CD4-positive, CD25-positive, alpha-beta regulatory T cell (primary cell): Measurements from ENCODE around the gene ADCY7. TPM values are rescaled to one million over a fixed set of nuclear protein-coding genes. Genes with fewer than 3 reads are reported as not detected.

Source experiments
- ATAC-seq, 2 donors: fragments of 150-1000 bp; cut with Tn5 transposase; one replicate each; pipeline ENCODE4 v1.10.0; 2021; ENCODE audit warnings: low read depth in 2 of 2, moderate number of reproducible peaks in 2 of 2, moderate library complexity in 1 of 2
- DNase-seq, 3 donors: peaks; one replicate each; pipeline versions ENCODE4 v3.0.0 to v3.0.0-alpha.2; 2012 to 2022; ENCODE audit warnings: mixed read lengths in 1 of 3
- H3K27ac ChIP-seq: one replicate; pipeline ENCODE4 v1.7.0; 2013; ENCODE audit warnings: mild to moderate bottlenecking, low read length; ENCODE audit not compliant: insufficient read depth, poor library complexity, severe bottlenecking
- H3K27me3 ChIP-seq: one replicate; pipeline ENCODE4 v1.7.0; 2013; ENCODE audit warnings: low read length; ENCODE audit not compliant: control insufficient read depth, insufficient read depth
- H3K36me3 ChIP-seq: one replicate; pipeline ENCODE4 v1.7.0; 2013; ENCODE audit warnings: mild to moderate bottlenecking, low read length, moderate library complexity; ENCODE audit not compliant: control insufficient read depth, insufficient read depth
- H3K4me1 ChIP-seq: 2 replicates; pipeline ENCODE4 v1.7.0; 2013; ENCODE audit warnings: mild to moderate bottlenecking, low read length; ENCODE audit not compliant: insufficient read depth, control insufficient read depth, poor library complexity, severe bottlenecking
- H3K4me3 ChIP-seq: one replicate; pipeline ENCODE4 v1.7.0; 2013; ENCODE audit warnings: low read depth, mild to moderate bottlenecking, low read length, moderate library complexity
- H3K9me3 ChIP-seq, 2 experiments: 1 replicate in 1 of 2; 2 replicates in 1 of 2; pipeline ENCODE4 v1.7.0; 2013; ENCODE audit warnings: low read length in 2 of 2, mild to moderate bottlenecking in 1 of 2, moderate library complexity in 1 of 2; ENCODE audit not compliant: control insufficient read depth in 2 of 2
- H3K27ac Mint-ChIP-seq, 3 donors: one replicate each; pipeline ENCODE4 v1.8.0; 2020 to 2022; ENCODE audit warnings: mild to moderate bottlenecking in 3 of 3, mixed read lengths in 3 of 3, moderate library complexity in 2 of 3
- H3K27me3 Mint-ChIP-seq: one replicate; pipeline ENCODE4 v1.8.0; 2022; ENCODE audit warnings: mild to moderate bottlenecking, mixed read lengths
- H3K36me3 Mint-ChIP-seq: one replicate; pipeline ENCODE4 v1.8.0; 2020; ENCODE audit warnings: mixed read lengths
- H3K4me1 Mint-ChIP-seq, 4 donors: one replicate each; pipeline ENCODE4 v1.8.0; 2020 to 2022; ENCODE audit warnings: mixed read lengths in 4 of 4, mild to moderate bottlenecking in 1 of 4
- H3K4me3 Mint-ChIP-seq, 4 donors: one replicate each; pipeline ENCODE4 v1.8.0; 2020 to 2022; ENCODE audit warnings: mild to moderate bottlenecking in 4 of 4, mixed read lengths in 4 of 4, moderate library complexity in 3 of 4
- H3K9me3 Mint-ChIP-seq, 7 donors: one replicate each; pipeline ENCODE4 v1.8.0; 2020 to 2022; ENCODE audit warnings: mixed read lengths in 7 of 7, mild to moderate bottlenecking in 3 of 7, moderate library complexity in 2 of 7
- polyA plus RNA-seq, 4 donors: library from polyadenylated mRNA; unstranded; fragments of 300-500 nt; fragmentation: Illumina TruSeq; gene quantifications; one replicate each; pipeline ENCODE4 v1.2.3, GENCODE V29; 2021
- total RNA-seq: library from RNA; stranded (reverse); gene quantifications from one replicate; pipeline ENCODE4 v1.2.3, GENCODE V29; 2022

The ADCY7 gene
- total and polyA plus RNA-seq, 5 donors from 2014 or later = 33.1 to 233 (median 50.2) TPM

DNA sequence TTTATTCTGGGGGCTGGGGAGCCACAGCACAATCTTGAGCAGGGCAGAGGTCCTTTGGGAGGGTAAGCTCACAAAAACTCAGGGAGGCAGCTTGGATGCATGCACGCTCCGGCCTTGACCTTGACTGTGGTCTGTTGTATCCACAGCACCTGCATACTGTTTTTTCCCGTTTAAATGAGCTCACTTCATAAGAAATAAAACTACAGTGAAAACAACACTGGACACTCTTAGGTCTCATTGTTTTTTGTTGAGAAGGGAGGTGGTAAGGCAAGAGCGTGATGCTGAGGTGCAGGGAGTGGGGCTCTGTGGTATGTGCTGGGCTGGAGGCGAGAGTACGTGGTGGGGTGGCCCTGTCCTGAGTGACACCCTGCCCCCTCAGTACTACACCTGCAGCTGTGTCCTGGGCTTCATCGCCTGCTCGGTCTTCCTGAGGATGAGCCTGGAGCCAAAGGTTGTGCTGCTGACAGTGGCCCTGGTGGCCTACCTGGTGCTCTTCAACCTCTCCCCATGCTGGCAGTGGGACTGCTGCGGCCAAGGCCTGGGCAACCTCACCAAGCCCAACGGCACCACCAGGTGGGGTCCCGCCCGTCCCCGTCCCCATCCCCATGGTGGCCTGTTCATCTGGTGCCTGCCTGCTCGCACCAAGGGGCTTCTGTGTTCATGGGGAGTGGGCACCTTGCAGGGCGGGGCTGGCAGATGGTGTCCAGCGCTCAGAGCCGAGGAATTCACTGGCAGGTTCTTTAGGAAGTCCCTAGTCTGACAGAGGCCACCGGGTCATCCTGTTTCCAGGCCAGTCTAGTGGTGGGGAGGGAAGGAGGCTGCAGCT is 44.2 kb downstream of the ADCY7 start:
- peaks cover 4 to 13% (median 7%) of the 10 kb centered on the region in 4 donors for H3K4me1 Mint-ChIP-seq
- H3K4me3 ChIP-seq = no peak overlapping the region
- no peaks in the 10 kb centered on the region for H3K27me3 ChIP-seq
- no peaks in the 10 kb centered on the region for H3K27me3 Mint-ChIP-seq
- peaks cover 9% of the 10 kb centered on the region for H3K4me1 ChIP-seq
- peaks cover 85% of the 10 kb centered on the region for H3K36me3 ChIP-seq
- H3K27ac Mint-ChIP-seq = peak overlapping the region; percentile 26 to 92 (median 76)
- no peaks in the 10 kb centered on the region for H3K9me3 Mint-ChIP-seq
- peaks cover 21% of the 10 kb centered on the region for H3K36me3 Mint-ChIP-seq
- H3K27ac ChIP-seq = no peak overlapping the region
- ATAC-seq (no peak), DNase-seq (no peak)
- H3K4me3 Mint-ChIP-seq = no peak overlapping the region
- no peaks in the 10 kb centered on the region for H3K9me3 ChIP-seq

- peaks cover 9% of the 10 kb centered on the region for H3K4me1 ChIP-seq
- H3K27me3 ChIP-seq = no peaks in the 10 kb centered on the region
- H3K9me3 ChIP-seq = no peaks in the 10 kb centered on the region
- peaks cover 86% of the 10 kb centered on the region for H3K36me3 ChIP-seq
- H3K27ac ChIP-seq = no peak overlapping the region
- Mint-ChIP-seq H3K27me3 (no peaks in the 10 kb centered on the region), H3K9me3 (no peaks in the 10 kb centered on the region), H3K4me3 (no peak overlapping the region), H3K4me1 (peaks cover 4 to 13% (median 7%) of the 10 kb centered on the region in 4 donors), H3K36me3 (peaks cover 23% of the 10 kb centered on the region), H3K27ac (no peak overlapping the region)
- DNase-seq = no peak
- no peak for ATAC-seq
- no peak overlapping the region for H3K4me3 ChIP-seq
Observed at GRCh38 chr16:50311134-50311528, 44.8 kb downstream of the ADCY7 start.

DNA sequence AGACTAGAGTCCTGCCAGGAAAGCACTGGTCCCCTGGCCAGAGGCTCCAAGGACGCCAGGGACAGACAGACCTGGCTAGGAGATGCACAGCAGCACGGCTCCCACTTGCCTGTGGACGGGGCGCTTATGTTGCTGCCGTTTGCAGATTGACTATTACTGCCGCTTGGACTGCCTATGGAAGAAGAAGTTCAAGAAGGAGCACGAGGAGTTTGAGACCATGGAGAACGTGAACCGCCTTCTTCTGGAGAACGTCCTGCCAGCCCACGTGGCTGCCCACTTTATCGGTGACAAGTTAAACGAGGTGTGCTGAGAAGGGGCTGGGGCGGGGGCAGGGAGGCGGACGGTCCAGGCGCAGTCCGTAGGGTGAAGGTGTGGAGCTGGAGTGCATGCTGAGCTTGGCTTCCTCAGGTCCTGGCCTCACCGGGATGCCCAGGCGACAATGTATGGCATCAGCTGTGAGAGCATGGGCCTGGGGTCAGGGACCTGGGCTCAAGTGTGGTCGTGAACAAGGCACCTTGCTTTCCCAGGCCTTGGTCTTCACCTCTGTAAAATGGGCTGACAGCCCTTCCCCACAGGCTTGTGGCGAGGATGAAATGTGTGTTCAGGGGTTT is 45.6 kb downstream of the ADCY7 start:
- Mint-ChIP-seq H3K9me3 (no peaks in the 10 kb centered on the region), H3K4me1 (peaks cover 4 to 13% (median 9%) of the 10 kb centered on the region in 4 donors), H3K27ac (peak overlapping the region in 2 of 3 donors; percentile 32 to 75), H3K27me3 (no peaks in the 10 kb centered on the region), H3K4me3 (no peak overlapping the region), H3K36me3 (peaks cover 32% of the 10 kb centered on the region)
- DNase-seq = no peak
- no peak overlapping the region for H3K27ac ChIP-seq
- no peak overlapping the region for H3K4me3 ChIP-seq
- H3K36me3 ChIP-seq = peaks cover 89% of the 10 kb centered on the region
- ATAC-seq = no peak
- H3K4me1 ChIP-seq = peaks cover 9% of the 10 kb centered on the region
- no peaks in the 10 kb centered on the region for H3K9me3 ChIP-seq
- no peaks in the 10 kb centered on the region for H3K27me3 ChIP-seq

GRCh38 chr16:50313596-50314478 is 47.5 kb downstream of the ADCY7 start:
- Histone ChIP-seq H3K4me3 (no peak overlapping the region), H3K36me3 (peaks cover 88% of the 10 kb centered on the region), H3K4me1 (peaks cover 16% of the 10 kb centered on the region), H3K27me3 (no peaks in the 10 kb centered on the region), H3K27ac (no peak overlapping the region), H3K9me3 (no peaks in the 10 kb centered on the region)
- peak overlapping the region; percentile 6 to 76 (median 69) for H3K27ac Mint-ChIP-seq
- H3K9me3 Mint-ChIP-seq = no peaks in the 10 kb centered on the region
- no peaks in the 10 kb centered on the region for H3K27me3 Mint-ChIP-seq
- H3K4me1 Mint-ChIP-seq = peaks cover 11 to 20% (median 15%) of the 10 kb centered on the region in 4 donors
- H3K4me3 Mint-ChIP-seq = no peak overlapping the region
- H3K36me3 Mint-ChIP-seq = peaks cover 44% of the 10 kb centered on the region
- DNase-seq = peak in 1 of 3 donors; percentile 75
- peak; percentile 56 to 69 for ATAC-seq

GRCh38 chr16:50314665-50315064 is 48.3 kb downstream of the ADCY7 start:
- Mint-ChIP-seq H3K4me1 (peaks cover 11 to 24% (median 23%) of the 10 kb centered on the region in 4 donors), H3K36me3 (peaks cover 45% of the 10 kb centered on the region), H3K9me3 (no peaks in the 10 kb centered on the region), H3K27me3 (no peaks in the 10 kb centered on the region), H3K4me3 (no peak overlapping the region), H3K27ac (peak overlapping the region in 2 of 3 donors; percentile 69 to 70)
- ATAC-seq (no peak), DNase-seq (no peak)
- Histone ChIP-seq H3K4me3 (no peak overlapping the region), H3K9me3 (no peaks in the 10 kb centered on the region), H3K36me3 (peaks cover 91% of the 10 kb centered on the region), H3K27me3 (no peaks in the 10 kb centered on the region), H3K4me1 (peaks cover 17% of the 10 kb centered on the region), H3K27ac (no peak overlapping the region)

GRCh38 chr16:50315346-50315997 is 49.1 kb downstream of the ADCY7 start:
- Mint-ChIP-seq H3K9me3 (no peaks in the 10 kb centered on the region), H3K27me3 (no peaks in the 10 kb centered on the region), H3K4me1 (peaks cover 11 to 25% (median 23%) of the 10 kb centered on the region in 4 donors), H3K27ac (peak overlapping the region; percentile 46 to 69 (median 62)), H3K36me3 (peaks cover 51% of the 10 kb centered on the region), H3K4me3 (no peak overlapping the region)
- Histone ChIP-seq H3K27me3 (no peaks in the 10 kb centered on the region), H3K9me3 (no peaks in the 10 kb centered on the region), H3K4me1 (peaks cover 17% of the 10 kb centered on the region), H3K36me3 (peaks cover 91% of the 10 kb centered on the region), H3K27ac (no peak overlapping the region), H3K4me3 (no peak overlapping the region)
- DNase-seq = no peak
- no peak for ATAC-seq
